GOT3 (cell line): ENCODE measurements around the gene HTR2A.
"Not testable (repeated sequence)": the region's sequence is repeated elsewhere in the genome, so short reads cannot be mapped to it uniquely, and the experiment has no call there.

Experiments used
- DNase-seq: peaks from one replicate; lab custom pipeline; 2025; ENCODE audit warnings: mixed read lengths; lab: John Stamatoyannopoulos, UW

Gene HTR2A

GRCh38 chr13:46804921-46805320 is 91.9 kb downstream of the HTR2A start:
- not testable (repeated sequence) for DNase-seq

- no peak for DNase-seq
Observed at GRCh38 chr13:46804391-46804815, 92.5 kb downstream of the HTR2A start.

DNA sequence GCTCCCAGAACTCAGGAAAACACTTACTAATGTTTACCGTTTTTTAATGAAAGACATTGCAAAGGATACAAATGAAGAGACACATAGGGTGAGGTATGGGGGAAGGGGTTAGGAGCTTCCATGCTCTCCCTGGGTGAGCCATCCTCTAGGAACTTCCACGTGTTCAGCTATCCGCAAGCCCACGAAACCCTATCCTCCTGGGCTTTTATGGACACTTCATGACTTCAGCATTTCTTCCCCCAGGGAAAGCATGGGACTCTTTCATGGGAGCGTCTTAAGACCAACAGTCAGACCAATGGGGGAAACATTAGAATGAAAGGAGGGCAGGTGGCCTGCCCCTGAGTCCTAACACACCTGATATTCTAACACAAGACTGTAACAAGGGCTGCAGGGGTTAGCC is 93.3 kb downstream of the HTR2A start:
- no peak for DNase-seq

DNA sequence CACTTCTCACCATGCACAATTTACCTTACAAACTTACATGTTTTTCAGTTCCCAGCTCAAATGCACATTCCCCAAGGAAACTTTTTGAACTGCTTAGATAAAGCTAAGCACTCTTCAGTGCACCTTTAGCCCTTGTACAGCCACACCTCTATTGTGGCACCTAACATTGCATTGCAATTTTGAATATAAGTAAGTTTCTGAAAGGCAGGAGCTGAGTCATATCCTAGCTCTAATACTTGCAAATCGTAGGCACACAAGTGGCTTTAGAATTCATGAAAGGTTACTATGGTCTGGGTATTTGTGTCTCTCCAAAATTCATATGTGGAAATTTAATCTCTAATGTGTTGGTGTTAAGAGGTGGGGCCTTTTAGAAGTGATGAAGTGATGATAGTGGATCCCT is 95.0 kb downstream of the HTR2A start:
- DNase-seq = no peak

DNA sequence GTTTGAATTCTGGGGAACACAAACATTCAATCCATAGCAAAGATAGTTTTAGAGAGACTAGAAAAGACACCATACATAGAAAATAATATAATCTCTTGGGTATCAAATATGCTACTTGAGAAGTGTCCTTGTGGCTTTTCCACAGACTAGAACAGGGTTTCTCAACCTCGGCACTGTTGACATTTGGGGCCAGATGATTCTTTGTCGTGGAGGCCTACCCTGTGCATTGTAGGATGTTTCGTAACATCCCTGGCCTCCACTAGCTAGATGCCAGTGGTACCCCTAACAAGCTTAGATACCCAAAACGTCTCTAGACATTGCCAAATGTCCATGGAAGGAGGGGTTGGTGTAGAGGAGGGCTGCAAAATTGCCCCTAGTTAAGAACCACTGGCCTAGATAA is 97.7 kb downstream of the HTR2A start:
- no peak for DNase-seq

- DNase-seq = no peak
Observed at GRCh38 chr13:46797501-46798237, 99.2 kb downstream of the HTR2A start.

DNA sequence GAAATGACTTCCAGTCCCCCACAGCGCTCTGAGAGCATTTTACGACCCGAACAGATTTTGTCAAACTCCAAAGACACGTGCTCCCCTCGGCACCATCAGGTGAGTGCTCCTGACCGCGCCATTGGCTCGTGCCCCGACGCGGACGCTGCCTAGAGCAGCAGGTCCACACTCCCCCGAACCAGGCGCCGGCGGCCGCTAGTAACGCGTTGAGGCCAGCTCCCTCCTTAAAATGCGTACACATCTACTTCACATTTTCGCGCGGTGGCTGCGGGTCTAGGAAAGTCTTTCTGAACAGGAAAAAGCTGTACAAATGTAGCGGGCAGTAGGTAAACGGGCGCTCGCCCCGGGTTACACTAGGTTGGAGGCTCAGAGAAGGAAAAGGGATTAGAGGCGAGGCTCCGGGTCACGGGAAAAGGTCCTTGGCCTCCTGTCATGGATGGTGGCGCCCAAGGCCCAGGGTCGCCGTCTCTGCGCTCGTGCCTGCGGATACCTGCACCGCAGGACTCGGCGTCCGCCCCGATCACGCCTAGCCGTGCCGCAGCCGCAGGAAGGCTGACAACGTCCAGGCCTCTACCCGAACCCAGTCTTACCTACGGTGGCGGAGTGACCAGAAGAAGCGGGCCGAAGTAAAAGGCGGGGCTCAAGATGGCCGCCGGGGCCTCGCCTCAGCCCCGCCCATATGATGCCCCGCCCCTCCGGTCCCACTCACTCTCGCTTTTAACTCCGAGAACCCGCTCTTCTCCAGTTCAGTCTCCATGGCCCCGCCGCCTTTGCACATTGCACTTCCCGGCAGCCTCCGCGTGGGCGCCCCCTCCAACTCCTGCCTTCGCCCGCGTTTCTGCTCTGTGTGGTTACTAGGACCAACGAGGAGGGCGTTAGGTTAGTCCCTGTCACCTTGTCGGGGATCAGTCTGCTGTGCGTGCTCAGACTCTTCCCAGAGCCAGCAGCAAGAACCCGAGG is 100.1 kb downstream of the HTR2A start, which contains the start of gene ESD:
TSS of gene ESD (minus strand) at position 647 of the 960 bp plus-strand sequence. CDS start 5,748 bp downstream, outside the sequence.
- peak; percentile 68 for DNase-seq

DNA sequence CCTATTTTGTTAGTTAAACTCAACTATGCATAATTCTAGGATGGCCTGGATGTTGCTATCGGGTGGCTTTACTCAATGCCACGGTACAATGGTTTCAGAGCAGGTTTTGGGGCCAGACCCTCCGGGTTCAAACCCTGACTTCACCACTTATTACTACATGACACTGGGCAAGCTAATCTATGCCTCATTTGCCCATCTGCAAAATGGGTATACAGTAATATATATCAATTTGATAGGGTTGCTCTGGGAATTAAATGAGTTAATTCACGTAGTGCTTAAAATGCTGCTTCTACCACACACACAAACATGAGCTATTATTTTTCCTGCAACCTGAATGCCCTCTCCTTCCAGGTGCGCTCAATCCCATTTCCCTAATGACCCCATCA is 100.7 kb downstream of the HTR2A start:
- DNase-seq = no peak

- DNase-seq = no peak
Observed at GRCh38 chr13:46795321-46795720, 101.5 kb downstream of the HTR2A start.

DNA sequence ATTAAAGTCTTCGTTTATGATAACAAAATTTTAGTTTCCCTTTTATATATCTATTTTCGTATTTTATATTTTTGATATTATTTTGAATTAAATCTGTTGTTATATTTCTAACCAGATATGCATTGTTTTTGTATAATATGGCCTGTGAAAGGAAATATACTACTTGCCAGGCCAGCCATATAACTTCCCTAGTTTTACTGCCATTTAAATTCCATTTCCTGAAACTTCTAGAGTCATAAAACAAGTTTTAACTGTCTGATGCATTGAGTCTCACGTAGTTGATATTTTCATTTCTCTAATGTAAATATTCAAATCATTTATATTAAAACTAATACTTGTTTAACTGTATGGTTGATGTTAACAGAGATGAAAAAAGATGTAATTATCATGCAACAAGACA is 113.3 kb downstream of the HTR2A start:
- DNase-seq = no peak

GRCh38 chr13:46782691-46783090 is 114.2 kb downstream of the HTR2A start:
- no peak for DNase-seq

DNA sequence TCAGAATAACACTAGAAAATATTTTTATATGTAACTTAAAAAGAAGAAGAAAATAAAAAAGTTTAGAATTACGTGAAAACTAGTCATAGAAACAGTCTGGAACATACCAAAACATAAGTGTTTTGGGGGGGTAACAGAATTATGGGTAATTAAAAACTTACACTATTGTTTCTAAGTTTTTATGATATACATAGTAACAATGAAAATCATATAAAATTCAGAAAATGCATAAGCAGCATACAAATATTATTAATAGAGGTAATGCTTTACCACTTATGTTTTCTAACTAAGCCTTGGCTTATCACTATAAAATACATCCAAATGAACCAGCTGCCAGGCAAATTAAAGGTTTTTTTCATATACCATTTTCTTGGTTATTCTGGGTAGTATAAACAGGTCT is 114.8 kb downstream of the HTR2A start:
- DNase-seq = no peak
